Stimulated activated CD8-positive, alpha-beta memory T cell treated with anti-CD3 and anti-CD28 coated beads, Interleukin-7, amount 100 ng/mL, for 24 hours (primary cell): ENCODE measurements around the gene EMC9.

Experiments
- DNase-seq: peaks from one replicate; pipeline ENCODE4 v3.0.0-alpha.2; 2020; ENCODE audit warnings: low read depth

Gene EMC9

DNA sequence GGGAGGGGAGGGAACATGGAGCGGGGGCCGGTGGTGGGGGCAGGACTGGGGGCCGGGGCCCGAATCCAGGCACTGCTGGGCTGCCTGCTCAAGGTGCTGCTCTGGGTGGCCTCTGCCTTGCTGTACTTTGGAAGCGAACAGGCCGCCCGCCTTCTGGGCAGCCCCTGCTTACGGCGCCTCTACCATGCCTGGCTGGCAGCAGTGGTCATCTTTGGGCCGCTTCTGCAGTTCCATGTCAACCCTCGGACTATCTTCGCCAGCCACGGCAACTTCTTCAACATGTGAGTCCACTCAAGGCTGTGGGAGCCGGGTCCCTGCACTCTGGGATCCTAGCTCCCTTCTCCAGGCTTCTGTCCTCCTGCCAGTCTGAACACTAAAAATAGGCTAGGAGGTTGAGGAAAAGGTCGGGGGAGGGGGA, 9.8 kb downstream of the EMC9 start:
- no peak for DNase-seq

GRCh38 chr14:24130717-24131548, 10.5 kb downstream of the EMC9 start:
- no peak for DNase-seq

- DNase-seq, result no peak
Observed at GRCh38 chr14:24130380-24130716, 11.0 kb downstream of the EMC9 start, which contains the start of gene FITM1. FITM1 (plus strand) TSS chr14:24130659; CDS start chr14:24131564, 905 bp downstream.

DNA sequence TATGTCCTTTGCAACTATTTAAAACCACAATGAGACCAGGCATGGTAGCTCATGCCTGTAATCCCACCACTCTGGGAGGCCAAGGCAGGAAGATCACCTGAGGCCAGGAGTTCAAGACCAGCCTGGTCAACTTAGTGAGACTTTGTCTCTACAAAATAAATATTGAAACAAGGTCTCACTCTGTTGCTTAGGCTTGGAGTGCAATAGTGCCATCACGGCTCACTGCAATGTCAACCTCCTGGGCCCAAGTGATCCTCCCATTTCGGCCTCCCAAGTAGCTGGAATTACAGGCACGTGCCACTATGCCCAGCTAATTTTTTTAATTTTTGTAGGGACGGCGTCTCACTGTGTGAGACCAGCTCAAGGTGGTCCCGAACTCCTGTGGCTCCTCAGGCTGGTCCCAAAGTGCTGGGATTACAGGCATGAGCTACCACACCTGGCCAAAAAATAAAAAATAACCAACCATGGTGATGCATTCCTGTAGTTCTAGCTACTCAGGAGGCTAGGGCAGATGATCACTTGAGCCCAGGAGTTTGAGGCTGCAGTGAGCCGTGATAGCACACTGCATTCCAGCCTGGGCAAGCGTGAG, 11.9 kb downstream of the EMC9 start:
- no peak for DNase-seq

GRCh38 chr14:24127673-24128072, 13.7 kb downstream of the EMC9 start:
- no peak for DNase-seq

- no peak for DNase-seq
Observed at GRCh38 chr14:24126939-24127338, 14.5 kb downstream of the EMC9 start.

- no peak for DNase-seq
Observed at GRCh38 chr14:24123424-24124417, 17.7 kb downstream of the EMC9 start.

GRCh38 chr14:24122898-24123297, 18.5 kb downstream of the EMC9 start:
- no peak for DNase-seq

DNA sequence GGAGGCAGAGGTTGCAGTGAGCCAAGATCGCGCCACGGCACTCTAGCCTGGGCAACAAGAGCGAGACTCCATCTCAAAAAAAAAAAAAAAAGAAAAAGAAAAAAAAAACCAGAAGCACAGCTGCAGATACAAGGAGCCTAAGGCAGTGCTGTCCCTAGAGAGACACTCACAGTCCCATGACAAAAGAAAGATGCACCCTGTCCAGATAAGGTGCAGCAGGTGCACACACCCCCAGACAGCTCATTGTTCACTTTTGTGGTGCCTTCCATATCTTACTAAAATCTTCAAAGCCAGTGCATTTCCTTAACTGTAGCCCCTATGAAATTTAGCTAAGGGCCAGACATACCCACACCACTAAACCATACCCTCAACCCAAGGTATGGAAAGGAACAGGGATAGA, 19.0 kb downstream of the EMC9 start:
- no peak for DNase-seq

DNA sequence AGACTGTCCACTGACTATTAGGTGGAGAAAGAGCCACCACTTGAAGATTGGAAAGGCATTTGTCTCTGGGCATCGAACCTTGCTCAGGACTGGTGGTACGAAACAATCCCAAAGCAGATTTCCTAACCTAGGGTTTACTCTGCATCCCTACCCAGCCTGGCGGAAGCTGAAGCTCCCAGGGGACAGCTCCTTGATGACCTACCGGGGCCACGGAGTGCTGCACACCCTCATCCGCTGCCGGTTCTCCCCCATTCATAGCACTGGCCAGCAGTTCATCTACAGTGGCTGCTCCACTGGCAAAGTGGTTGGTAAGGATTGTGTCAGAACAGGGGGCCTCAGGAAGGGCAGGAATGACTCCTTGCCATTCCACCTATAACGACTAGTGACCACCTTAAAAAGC, 20.2 kb downstream of the EMC9 start:
- DNase-seq, result no peak

DNA sequence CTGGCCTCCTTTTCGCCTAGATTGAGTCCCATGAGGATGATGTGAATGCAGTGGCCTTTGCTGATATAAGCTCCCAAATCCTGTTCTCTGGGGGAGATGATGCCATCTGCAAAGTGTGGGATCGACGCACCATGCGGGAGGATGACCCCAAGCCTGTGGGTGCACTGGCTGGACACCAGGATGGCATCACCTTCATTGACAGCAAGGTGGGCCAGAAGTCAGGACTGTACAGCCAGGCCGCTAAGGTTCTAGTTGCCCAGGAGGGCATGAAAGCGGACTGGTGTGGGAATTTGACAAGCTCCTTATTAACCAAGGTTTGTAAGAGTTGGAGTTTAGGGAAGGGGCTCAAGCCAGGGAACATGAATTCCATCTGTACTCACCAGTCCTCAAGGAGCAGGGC, 21.7 kb downstream of the EMC9 start:
- DNase-seq, result no peak

DNA sequence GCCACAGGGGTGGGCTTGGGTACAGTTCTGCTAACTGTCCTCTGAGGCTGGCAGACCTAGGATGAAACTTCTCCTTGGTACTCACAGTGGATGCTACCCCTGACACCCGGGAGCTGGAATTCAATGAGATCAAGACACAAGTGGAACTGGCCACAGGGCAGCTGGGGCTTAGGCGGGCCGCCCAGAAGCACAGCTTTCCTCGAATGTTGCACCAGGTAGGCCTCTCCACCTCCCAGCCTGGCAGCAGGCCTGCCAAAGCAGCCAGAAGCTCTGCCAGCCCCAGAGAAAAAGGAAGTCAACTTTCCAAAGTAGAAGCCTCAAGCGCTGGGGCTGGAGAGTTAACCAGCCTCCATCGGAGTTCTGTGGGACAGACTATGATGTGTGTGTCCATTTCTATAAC, 24.2 kb downstream of the EMC9 start:
- no peak for DNase-seq

GRCh38 chr14:24116128-24116814, 25.1 kb downstream of the EMC9 start:
- no peak for DNase-seq

DNA sequence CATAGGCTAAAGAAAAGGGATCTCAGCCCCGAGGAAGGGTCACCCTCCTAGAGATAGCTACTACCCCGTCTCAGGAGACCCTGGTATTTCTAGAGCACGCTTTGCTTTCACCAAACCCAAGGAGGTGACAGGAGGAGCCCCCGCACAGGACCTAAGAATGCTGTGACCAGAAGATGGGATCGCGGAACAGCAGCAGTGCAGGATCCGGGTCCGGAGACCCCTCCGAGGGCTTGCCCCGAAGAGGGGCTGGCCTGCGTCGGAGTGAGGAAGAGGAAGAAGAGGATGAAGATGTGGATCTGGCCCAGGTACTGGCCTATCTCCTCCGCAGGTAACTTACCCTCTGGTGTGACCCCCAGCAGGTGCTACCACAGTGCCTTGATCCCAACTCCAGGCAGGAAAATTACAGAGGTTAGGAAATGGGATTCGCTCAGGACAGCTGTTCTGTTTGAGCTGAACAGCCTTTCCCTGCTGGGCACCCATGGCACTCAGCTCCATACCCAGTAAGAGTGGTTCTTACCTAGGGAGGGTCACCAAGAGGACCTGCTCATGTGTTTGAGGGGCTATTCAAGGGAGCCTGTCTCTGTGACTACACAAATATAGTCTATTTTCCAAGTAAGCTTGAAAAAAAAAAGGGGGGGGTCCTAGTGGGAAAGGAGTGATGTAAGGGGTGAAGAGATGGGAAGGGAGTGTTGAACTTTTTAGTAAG, 25.8 kb downstream of the EMC9 start:
- DNase-seq, result no peak

DNA sequence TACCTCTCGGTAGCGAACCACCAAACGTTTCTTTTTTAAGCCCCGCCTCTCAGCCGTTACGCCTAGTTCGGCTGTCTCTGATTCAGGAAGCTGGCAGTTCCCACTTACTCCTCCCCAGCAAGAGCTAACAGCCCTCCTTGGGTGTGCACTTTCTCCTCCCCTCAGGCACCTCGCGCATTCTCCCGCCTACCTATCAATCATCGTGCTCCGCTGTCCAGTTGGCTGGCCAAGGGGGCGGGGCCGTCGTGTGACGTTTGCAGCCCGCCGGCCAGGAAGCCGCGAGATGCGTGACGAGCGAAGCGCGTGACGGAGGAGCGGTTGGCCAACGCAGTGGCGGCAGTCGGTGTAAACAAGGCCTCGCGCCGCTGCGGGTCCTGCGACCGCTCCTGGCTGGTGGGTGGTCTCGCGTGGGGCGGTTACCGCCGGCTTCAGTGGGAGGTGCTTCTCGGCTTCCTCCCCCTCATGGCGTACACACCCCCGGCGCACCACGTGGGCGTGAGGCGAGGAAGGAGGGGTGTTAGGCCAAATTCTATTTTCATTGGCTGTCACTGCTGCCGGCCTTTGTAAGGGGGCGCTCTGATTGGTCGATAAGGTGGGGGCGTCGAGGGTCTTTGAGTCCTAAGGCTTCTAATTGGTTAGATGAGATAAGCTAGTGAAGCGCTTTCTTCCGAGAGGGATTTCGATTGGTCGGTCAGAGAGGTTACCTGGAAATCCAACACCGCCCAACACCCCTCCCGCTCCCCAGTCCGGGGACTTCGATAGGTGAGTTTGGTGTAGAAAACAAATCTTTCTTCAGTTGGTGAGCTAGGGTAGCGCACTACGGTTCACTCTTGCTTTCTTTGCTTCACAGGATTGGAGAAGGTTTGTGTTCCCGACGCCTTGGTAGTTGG, 26.6 kb downstream of the EMC9 start, which contains the start of the genes DCAF11 and NRL:
Gene DCAF11 (plus strand): TSS at position 246 of the 890 bp plus-strand sequence. CDS start 818 bp downstream, outside the sequence.
Gene NRL (minus strand): TSS at position 418 of the 890 bp plus-strand sequence. CDS start 32,101 bp downstream, outside the sequence.
- peak; percentile 94 for DNase-seq

GRCh38 chr14:24113801-24114531, 27.4 kb downstream of the EMC9 start:
- DNase-seq, result peak; percentile 55

GRCh38 chr14:24113379-24113800, 28.0 kb downstream of the EMC9 start:
- no peak for DNase-seq

- no peak for DNase-seq
Observed at GRCh38 chr14:24110523-24110922, 30.9 kb downstream of the EMC9 start.

DNA sequence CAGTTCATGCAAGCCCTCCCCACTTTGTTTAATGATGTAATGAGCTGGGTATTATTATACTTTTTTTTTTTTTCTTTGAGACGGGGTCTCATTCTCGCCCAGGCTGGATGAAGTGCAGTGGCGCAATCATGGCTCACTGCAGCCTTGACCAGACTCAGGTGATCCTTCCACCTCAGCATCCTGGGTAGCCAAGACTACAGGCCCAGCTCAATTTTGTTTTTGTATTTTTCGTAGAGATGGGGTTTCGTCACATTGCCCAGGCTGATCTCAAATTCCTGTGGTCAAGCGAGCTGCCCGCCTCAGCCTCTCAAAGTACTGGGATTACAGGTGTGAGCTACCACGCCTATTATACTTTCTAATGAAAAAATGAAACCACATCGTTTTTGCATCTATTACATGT, 31.3 kb downstream of the EMC9 start:
- no peak for DNase-seq
